Fibroblast of lung (primary cell): Measurements from ENCODE around the gene FIBP.

Experiments
- CTCF ChIP-seq, 2 donors: IDR thresholded peaks in 1 of 2; conservative IDR thresholded peaks in 1 of 2; 1 replicate in 1 of 2; 2 replicates in 1 of 2; pipeline ENCODE4 v1.5.1; 2011 to 2012; ENCODE audit warnings: low read length in 2 of 2, control low read depth in 1 of 2, inconsistent platforms in 1 of 2, low read depth in 1 of 2, mild to moderate bottlenecking in 1 of 2
- EZH2 ChIP-seq: IDR thresholded peaks from 2 replicates; pipeline ENCODE4 v1.5.1; 2012; ENCODE audit warnings: low read length, control low read depth, mild to moderate bottlenecking; ENCODE audit errors: missing control alignments

GRCh38 chr11:65861165-65861505, 27.1 kb downstream of the FIBP start:
- TF ChIP-seq CTCF (conservative IDR thresholded peaks at IDR 0.05 in 1 of 2, IDR thresholded peaks at IDR 0.05 in 1 of 2; ENCODE audit: low read depth in 1 of 2, low read length in 2 of 2): no peak
- TF ChIP-seq EZH2: no peak
